HUES48 (cell line): ENCODE measurements around the gene ARF6.

Source experiments
- H3K27ac ChIP-seq: one replicate; pipeline ENCODE4 v1.7.0; 2013; ENCODE audit warnings: low read depth, low read length, inconsistent platforms
- H3K27me3 ChIP-seq: 2 replicates; pipeline ENCODE4 v1.6.1; 2013; ENCODE audit warnings: mild to moderate bottlenecking, low read length; ENCODE audit not compliant: control insufficient read depth, insufficient read depth
- H3K36me3 ChIP-seq: 2 replicates; pipeline ENCODE4 v1.6.1; 2013; ENCODE audit warnings: low read length; ENCODE audit not compliant: control insufficient read depth, insufficient read depth
- H3K4me1 ChIP-seq: 2 replicates; pipeline ENCODE4 v1.6.1; 2013; ENCODE audit warnings: mild to moderate bottlenecking, low read length; ENCODE audit not compliant: control insufficient read depth, insufficient read depth
- H3K4me3 ChIP-seq: 2 replicates; pipeline ENCODE4 v1.5.1; 2013; ENCODE audit warnings: mild to moderate bottlenecking, low read depth, low read length
- H3K9ac ChIP-seq: 2 replicates; pipeline ENCODE4 v1.6.1; 2013; ENCODE audit warnings: mild to moderate bottlenecking, low read depth, low read length, moderate library complexity
- H3K9me3 ChIP-seq: 2 replicates; pipeline ENCODE4 v1.6.1; 2013; ENCODE audit warnings: low read length; ENCODE audit not compliant: control insufficient read depth, insufficient read depth

ARF6 gene

DNA sequence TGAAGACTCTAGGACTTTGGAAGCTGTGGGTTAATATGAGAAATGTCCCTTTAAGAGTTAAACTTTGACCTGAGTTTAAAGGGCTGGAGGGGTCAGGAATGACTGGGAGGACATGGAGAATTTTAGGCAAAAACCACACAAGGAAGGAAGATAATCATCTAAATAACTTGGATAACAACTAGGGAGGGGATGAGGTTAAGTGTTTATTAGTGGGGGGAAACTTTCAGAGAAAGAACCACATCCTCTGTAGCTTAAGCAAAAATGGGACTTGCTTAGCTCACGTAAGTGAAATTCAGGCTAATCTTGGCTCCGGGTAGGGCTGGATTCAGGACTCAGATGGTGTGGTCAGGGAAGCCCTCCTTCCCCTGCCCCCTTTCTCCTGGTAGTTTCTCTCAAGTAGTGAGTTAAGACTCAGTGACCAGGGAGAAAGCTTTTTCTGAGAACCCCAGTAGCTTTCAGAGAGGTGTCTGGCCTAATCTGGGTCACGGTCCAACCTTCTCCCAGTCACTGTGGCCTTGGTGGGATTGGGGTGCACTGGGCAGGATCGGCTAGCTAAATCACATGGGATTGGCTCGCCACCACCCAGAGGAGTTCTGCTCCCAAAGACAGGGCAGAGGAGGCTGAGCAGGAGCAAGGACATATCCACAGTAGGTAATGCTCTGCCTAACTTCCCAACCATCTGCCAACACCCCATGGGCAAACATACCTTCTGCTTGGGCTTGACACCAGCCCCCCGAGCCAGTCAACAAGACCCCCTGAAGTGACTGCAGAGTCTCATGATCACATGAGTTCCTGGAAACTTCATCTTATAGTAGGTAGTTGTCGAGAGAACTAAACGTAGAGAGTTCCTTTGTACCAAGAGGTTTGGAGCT is 52.8 kb downstream of the ARF6 start:
- H3K9ac ChIP-seq, result no peak overlapping the region
- H3K9me3 ChIP-seq, result no peaks in the 10 kb centered on the region
- no peaks in the 10 kb centered on the region for H3K36me3 ChIP-seq
- H3K27me3 ChIP-seq, result no peaks in the 10 kb centered on the region
- no peak overlapping the region for H3K27ac ChIP-seq
- no peaks in the 10 kb centered on the region for H3K4me1 ChIP-seq
- H3K4me3 ChIP-seq, result no peak overlapping the region
